TTC549 (cell line): ENCODE data around the gene CYP3A4.

ENCODE experiments used
- FAIRE-seq: peaks from 2 replicates; lab custom pipeline; 2012; peaks lifted over from hg19 to GRCh38; lab: Jason Lieb, UNC

The CYP3A4 gene

GRCh38 chr7:99720800-99721595 is 63.0 kb downstream of the CYP3A4 start:
- no peak for FAIRE-seq

- no peak for FAIRE-seq
Observed at GRCh38 chr7:99719996-99720769, 63.8 kb downstream of the CYP3A4 start.

GRCh38 chr7:99713995-99714570 is 69.9 kb downstream of the CYP3A4 start:
- no peak for FAIRE-seq

- FAIRE-seq: no peak
Observed at GRCh38 chr7:99709838-99710578, 74.0 kb downstream of the CYP3A4 start.

- no peak for FAIRE-seq
Observed at GRCh38 chr7:99709260-99709659, 74.7 kb downstream of the CYP3A4 start.

GRCh38 chr7:99707096-99707495 is 76.9 kb downstream of the CYP3A4 start:
- no peak for FAIRE-seq
